Loucy (cell line): ENCODE data around the gene NNAT.

Experiments
- H2AFZ ChIP-seq: fragments of 200-600 bp; sonication (generic); 2 replicates; pipeline ENCODE4 v1.6.0; 2016; ENCODE audit warnings: antibody characterized with exemption, mild to moderate bottlenecking, low read length, moderate library complexity
- H3F3A ChIP-seq: fragments of 200-600 bp; 2 replicates; pipeline ENCODE4 v1.6.0; 2016; ENCODE audit warnings: antibody characterized with exemption, low read depth, mild to moderate bottlenecking
- H3K27me3 ChIP-seq: fragments of 200-600 bp; sonication (generic); 2 replicates; pipeline ENCODE4 v1.6.1; 2014; ENCODE audit warnings: low read length, mild to moderate bottlenecking; ENCODE audit not compliant: insufficient read depth, poor library complexity, severe bottlenecking
- H3K36me3 ChIP-seq: fragments of 200-600 bp; sonication (generic); 2 replicates; pipeline ENCODE4 v1.6.1; 2016; ENCODE audit warnings: low read length; ENCODE audit not compliant: insufficient read depth
- H3K4me1 ChIP-seq: fragments of 200-600 bp; sonication (generic); 2 replicates; pipeline ENCODE4 v1.5.1; 2014; ENCODE audit warnings: low read length, mild to moderate bottlenecking; ENCODE audit not compliant: insufficient read depth, poor library complexity, severe bottlenecking
- H3K4me2 ChIP-seq: fragments of 200-600 bp; sonication (generic); 2 replicates; pipeline ENCODE4 v1.6.0; 2014; ENCODE audit warnings: antibody characterized with exemption, low read length, low read depth, mild to moderate bottlenecking; ENCODE audit not compliant: poor library complexity, severe bottlenecking
- H3K4me3 ChIP-seq: fragments of 200-600 bp; sonication (generic); 2 replicates; pipeline ENCODE4 v1.5.1; 2014; ENCODE audit warnings: low read length, mild to moderate bottlenecking, mixed read lengths; ENCODE audit not compliant: poor library complexity, severe bottlenecking
- H3K79me2 ChIP-seq: fragments of 200-600 bp; sonication (generic); 2 replicates; pipeline ENCODE4 v1.6.1; 2014; ENCODE audit warnings: low read length; ENCODE audit not compliant: insufficient read depth
- H3K9ac ChIP-seq: fragments of 200-600 bp; sonication (generic); 2 replicates; pipeline ENCODE4 v1.6.0; 2014; ENCODE audit warnings: mild to moderate bottlenecking, low read depth, low read length, moderate library complexity; ENCODE audit not compliant: poor library complexity, severe bottlenecking
- H3K9me2 ChIP-seq: fragments of 200-600 bp; sonication (generic); replicated peaks from 2 replicates; pipeline ENCODE4 v1.6.1; 2016; ENCODE audit warnings: low read depth, low read length, mixed read lengths
- H3K9me3 ChIP-seq: fragments of 200-600 bp; sonication (generic); 2 replicates; pipeline ENCODE4 v1.6.1; 2014; ENCODE audit warnings: mild to moderate bottlenecking, antibody characterized with exemption, low read length, low read depth; ENCODE audit not compliant: insufficient read depth
- H4K20me1 ChIP-seq: fragments of 200-600 bp; sonication (generic); 2 replicates; pipeline ENCODE4 v1.6.0; 2014; ENCODE audit warnings: antibody characterized with exemption, low read length, mild to moderate bottlenecking; ENCODE audit not compliant: insufficient read depth, poor library complexity, severe bottlenecking
- EZH2phosphoT487 ChIP-seq: fragments of 200-600 bp; IDR thresholded peaks from 2 replicates; pipeline ENCODE4 v1.6.1; 2018; ENCODE audit warnings: antibody characterized with exemption, mild to moderate bottlenecking, moderate library complexity, borderline replicate concordance
- TF ChIP-seq, protein P1 (sequence below): fragments of 200-600 bp; sonication (generic); conservative IDR thresholded peaks from 2 replicates; pipeline ENCODE4 v1.5.1; 2014; ENCODE audit warnings: mild to moderate bottlenecking, antibody characterized with exemption, low read length

Gene NNAT

DNA sequence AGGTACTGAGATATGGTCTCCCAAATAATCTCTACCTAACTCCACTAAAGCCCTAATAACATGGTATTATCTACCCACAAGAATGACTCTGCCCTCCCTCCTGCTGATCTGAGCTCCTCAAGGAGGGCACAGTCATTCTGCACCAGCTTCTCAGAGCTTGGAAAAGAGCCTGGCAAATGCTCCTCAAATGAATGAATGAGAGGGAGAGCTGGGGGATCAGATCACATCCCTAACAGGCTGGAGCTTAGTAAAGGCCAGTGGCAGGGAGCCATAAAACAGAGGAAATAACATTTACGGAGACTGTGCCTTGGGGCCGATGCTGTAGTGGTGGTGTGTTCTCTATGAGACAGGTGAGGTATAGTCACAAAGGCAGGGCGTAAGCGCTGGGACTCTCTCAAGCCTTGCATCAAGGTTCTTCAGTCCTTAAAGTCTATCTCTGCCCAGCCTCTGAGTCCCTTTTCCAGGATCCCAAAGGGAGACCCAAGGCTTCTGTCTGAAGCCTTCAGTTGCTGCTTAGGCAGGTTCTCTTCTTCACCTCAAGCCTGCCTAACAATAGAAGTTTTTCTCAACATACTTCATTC is 7.2 kb upstream of the NNAT start:
- Histone ChIP-seq H2AFZ (no peak overlapping the region), H3F3A (no peaks in the 10 kb centered on the region), H3K79me2 (peaks cover 9% of the 10 kb centered on the region; the same call in 1 of the 2 replicates), H4K20me1 (no peaks in the 10 kb centered on the region), H3K4me1 (no peaks in the 10 kb centered on the region), H3K4me2 (no peak overlapping the region), H3K4me3 (no peak overlapping the region), H3K36me3 (peaks cover 40% of the 10 kb centered on the region; the same call in 1 of the 2 replicates), H3K9me3 (no peaks in the 10 kb centered on the region), H3K9me2 (no peaks in the 10 kb centered on the region), H3K27me3 (no peaks in the 10 kb centered on the region), H3K9ac (no peak overlapping the region)
- TF ChIP-seq EZH2phosphoT487, result no peak
- TF ChIP-seq, protein P1, sequence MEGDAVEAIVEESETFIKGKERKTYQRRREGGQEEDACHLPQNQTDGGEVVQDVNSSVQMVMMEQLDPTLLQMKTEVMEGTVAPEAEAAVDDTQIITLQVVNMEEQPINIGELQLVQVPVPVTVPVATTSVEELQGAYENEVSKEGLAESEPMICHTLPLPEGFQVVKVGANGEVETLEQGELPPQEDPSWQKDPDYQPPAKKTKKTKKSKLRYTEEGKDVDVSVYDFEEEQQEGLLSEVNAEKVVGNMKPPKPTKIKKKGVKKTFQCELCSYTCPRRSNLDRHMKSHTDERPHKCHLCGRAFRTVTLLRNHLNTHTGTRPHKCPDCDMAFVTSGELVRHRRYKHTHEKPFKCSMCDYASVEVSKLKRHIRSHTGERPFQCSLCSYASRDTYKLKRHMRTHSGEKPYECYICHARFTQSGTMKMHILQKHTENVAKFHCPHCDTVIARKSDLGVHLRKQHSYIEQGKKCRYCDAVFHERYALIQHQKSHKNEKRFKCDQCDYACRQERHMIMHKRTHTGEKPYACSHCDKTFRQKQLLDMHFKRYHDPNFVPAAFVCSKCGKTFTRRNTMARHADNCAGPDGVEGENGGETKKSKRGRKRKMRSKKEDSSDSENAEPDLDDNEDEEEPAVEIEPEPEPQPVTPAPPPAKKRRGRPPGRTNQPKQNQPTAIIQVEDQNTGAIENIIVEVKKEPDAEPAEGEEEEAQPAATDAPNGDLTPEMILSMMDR, result no peak

DNA sequence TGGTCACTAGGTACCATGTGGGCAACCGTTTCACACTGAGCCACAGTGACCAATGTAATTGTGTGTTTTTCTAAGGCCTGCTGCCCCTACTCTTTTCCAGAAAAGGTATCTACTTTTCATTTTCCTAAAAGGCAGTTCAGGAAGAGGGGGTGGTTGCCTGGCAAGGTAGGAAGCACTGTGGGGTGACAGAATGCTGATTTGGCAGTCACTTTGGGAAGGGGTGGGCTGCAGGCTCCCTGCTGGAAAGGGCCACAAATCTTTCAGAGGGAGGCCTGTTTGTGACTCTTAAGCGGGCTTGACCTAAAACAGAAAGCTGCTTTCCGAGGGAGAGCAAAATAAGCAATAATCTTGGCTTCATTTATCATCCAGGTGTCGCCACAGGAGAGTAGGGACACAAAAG is 5.2 kb upstream of the NNAT start:
- H3K9me3 ChIP-seq, result no peaks in the 10 kb centered on the region
- peaks cover 24% of the 10 kb centered on the region; the same call in 1 of the 2 replicates for H3K79me2 ChIP-seq
- H3F3A ChIP-seq, result no peaks in the 10 kb centered on the region
- H3K4me2 ChIP-seq, result no peak overlapping the region
- H4K20me1 ChIP-seq, result no peaks in the 10 kb centered on the region
- H3K9me2 ChIP-seq, result no peaks in the 10 kb centered on the region
- peaks cover 35% of the 10 kb centered on the region; the same call in 1 of the 2 replicates for H3K36me3 ChIP-seq
- H3K9ac ChIP-seq, result no peak overlapping the region
- H3K27me3 ChIP-seq, result no peaks in the 10 kb centered on the region
- no peak for TF ChIP-seq EZH2phosphoT487
- TF ChIP-seq, protein P1, result no peak
- H3K4me1 ChIP-seq, result no peaks in the 10 kb centered on the region
- H3K4me3 ChIP-seq, result no peak overlapping the region
- H2AFZ ChIP-seq, result no peak overlapping the region

DNA sequence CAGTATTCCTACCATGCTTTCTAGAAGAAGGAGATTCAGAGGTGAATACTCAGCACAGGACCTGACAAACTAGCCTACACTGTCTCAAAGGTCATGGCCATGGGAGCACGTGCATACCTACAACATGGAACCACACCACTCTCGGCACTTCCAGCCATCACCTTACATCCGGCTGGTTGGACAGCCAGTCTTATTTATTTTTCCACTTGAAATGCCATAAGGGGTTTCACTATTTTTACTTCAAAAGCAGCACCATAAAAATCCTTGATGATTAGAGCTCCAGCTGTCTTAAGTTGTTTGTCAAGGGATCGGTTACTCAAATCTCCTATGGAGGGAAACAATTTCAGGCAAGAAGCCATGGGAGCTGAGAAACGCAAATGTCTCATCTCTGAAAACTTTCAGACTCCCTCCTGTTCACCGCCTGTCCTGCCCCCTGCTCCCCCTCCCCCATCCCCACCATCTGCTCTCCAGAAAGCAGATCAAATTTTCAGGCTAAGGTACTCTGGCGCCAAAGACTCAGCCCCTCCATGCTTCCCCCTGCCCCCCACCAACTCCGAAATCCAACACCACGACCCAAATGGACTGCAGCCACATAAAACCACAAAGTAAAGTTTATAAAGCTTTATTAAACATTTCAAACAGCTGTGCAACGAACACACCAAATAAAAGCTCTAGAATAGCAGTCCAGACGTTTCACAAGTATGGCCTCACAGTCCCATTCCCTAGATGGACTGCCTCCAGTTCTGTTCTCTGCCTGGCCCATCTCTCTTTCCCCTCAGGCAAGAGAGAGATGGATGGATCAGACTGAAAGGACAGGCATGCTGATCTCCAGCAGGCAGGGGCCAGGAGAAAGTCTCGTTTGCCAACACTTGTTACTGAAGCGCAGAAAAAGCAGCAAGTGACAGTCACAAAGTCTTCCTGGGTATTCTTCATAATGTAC is 4.0 kb upstream of the NNAT start:
- Histone ChIP-seq H2AFZ (no peak overlapping the region), H3K9me2 (no peaks in the 10 kb centered on the region), H3K4me3 (no peak overlapping the region), H3K9me3 (no peaks in the 10 kb centered on the region), H3K79me2 (peaks cover 34% of the 10 kb centered on the region; the same call in 1 of the 2 replicates), H3F3A (no peaks in the 10 kb centered on the region), H3K4me2 (no peak overlapping the region), H4K20me1 (no peaks in the 10 kb centered on the region), H3K36me3 (peaks cover 31% of the 10 kb centered on the region; the same call in 1 of the 2 replicates), H3K27me3 (no peaks in the 10 kb centered on the region), H3K9ac (no peak overlapping the region), H3K4me1 (no peaks in the 10 kb centered on the region)
- no peak for TF ChIP-seq EZH2phosphoT487
- TF ChIP-seq, protein P1, result no peak
